K562 (cell line): ENCODE results near the gene HS2ST1. TPM values are rescaled to one million over a fixed set of nuclear protein-coding genes. Genes with fewer than 3 reads are reported as not detected.

Experiments used
- MEF2D ChIP-seq: conservative IDR thresholded peaks from 2 replicates; pipeline ENCODE4 v1.6.1; 2016; ENCODE audit warnings: low read depth, missing genetic modification characterization, missing compliant biosample characterization
- polyA plus RNA-seq, 8 experiments: library from polyadenylated mRNA; depleted of rRNA in 4 of 8; stranded (reverse) in 5 of 8; unstranded in 3 of 8; fragments of >200 nt; fragmentation: Nextera tagmentation in 2 of 8; fragmentation: Illumina TruSeq in 1 of 8; extraction: Ambion mirVana in 2 of 8; extraction: Trizol in 1 of 8; gene quantifications; 2 replicates each; pipeline versions ENCODE4 v1.2.1 to v1.2.3, GENCODE V29; 2011 to 2014; ENCODE audit warnings: inconsistent platforms in 1 of 8, missing spikeins in 1 of 8
- total RNA-seq, 7 experiments: library from RNA; depleted of rRNA in 6 of 7; stranded (reverse); fragments of >200 nt in 6 of 7; fragmentation: Illumina TruSeq in 2 of 7; extraction: Trizol in 2 of 7; gene quantifications; 2 replicates each; pipeline versions ENCODE4 v1.2.1 to v1.2.3, GENCODE V29; 2011 to 2021; ENCODE audit warnings: low replicate concordance in 1 of 7
- TF ChIP-seq, protein P1 (sequence below): fragments of 450-650 bp; IDR thresholded peaks from 2 replicates; pipeline ENCODE4 v1.6.1; 2016; ENCODE audit warnings: antibody characterized with exemption
- TF ChIP-seq, protein P2 (sequence below): sonication (generic); formaldehyde crosslinking; IDR thresholded peaks from 2 replicates; pipeline ENCODE4 v1.8.1; 2023; ENCODE audit warnings: mild to moderate bottlenecking, missing genetic modification reagents
- TF ChIP-seq, protein P3 (sequence below): fragments of 200-600 bp; sonication (generic); IDR thresholded peaks from one replicate; pipeline ENCODE4 v1.6.1; 2012; ENCODE audit warnings: mild to moderate bottlenecking, low read depth, low read length, inconsistent platforms

The HS2ST1 gene
- total and polyA plus RNA-seq, 9 of the 15 experiments (the other 6 are each of a cell fraction or from before 2014, with no cell fraction given): 7.7 to 43.3 (median 25.8) TPM

DNA sequence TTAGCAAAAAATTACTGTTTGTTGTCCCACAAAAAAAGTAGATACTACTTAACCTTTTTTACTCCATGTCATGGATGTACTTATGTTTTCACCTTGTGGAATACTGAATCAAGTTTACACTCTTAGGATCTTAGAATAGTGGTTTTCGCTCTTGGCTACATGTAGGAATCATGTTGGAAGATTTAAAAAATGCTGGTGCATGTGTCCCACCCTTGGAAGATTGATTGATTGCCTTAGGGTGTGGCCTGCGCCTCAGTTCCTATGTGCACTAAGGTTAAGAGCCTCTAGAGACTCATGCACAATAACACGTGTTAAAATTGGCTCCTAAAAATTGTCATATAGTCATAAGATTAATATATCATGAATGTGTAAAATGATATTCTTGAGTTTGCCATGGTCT lies 25.0 kb downstream of the HS2ST1 start (continued):
- TF ChIP-seq, protein P1, sequence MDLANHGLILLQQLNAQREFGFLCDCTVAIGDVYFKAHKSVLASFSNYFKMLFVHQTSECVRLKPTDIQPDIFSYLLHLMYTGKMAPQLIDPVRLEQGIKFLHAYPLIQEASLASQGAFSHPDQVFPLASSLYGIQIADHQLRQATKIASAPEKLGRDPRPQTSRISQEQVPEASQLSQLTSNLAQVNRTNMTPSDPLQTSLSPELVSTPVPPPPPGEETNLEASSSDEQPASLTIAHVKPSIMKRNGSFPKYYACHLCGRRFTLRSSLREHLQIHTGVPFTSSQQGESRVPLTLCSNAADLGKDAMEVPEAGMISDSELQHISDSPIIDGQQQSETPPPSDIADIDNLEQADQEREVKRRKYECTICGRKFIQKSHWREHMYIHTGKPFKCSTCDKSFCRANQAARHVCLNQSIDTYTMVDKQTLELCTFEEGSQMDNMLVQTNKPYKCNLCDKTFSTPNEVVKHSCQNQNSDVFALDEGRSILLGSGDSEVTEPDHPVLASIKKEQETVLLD: no peak
- 0 out of 2 replicates have a peak, but pooled peaks have one; percentile 30 for TF ChIP-seq MEF2D (tag)
- TF ChIP-seq, protein P2, sequence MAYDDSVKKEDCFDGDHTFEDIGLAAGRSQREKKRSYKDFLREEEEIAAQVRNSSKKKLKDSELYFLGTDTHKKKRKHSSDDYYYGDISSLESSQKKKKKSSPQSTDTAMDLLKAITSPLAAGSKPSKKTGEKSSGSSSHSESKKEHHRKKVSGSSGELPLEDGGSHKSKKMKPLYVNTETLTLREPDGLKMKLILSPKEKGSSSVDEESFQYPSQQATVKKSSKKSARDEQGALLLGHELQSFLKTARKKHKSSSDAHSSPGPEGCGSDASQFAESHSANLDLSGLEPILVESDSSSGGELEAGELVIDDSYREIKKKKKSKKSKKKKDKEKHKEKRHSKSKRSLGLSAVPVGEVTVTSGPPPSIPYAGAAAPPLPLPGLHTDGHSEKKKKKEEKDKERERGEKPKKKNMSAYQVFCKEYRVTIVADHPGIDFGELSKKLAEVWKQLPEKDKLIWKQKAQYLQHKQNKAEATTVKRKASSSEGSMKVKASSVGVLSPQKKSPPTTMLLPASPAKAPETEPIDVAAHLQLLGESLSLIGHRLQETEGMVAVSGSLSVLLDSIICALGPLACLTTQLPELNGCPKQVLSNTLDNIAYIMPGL: no peak
- TF ChIP-seq, protein P3, sequence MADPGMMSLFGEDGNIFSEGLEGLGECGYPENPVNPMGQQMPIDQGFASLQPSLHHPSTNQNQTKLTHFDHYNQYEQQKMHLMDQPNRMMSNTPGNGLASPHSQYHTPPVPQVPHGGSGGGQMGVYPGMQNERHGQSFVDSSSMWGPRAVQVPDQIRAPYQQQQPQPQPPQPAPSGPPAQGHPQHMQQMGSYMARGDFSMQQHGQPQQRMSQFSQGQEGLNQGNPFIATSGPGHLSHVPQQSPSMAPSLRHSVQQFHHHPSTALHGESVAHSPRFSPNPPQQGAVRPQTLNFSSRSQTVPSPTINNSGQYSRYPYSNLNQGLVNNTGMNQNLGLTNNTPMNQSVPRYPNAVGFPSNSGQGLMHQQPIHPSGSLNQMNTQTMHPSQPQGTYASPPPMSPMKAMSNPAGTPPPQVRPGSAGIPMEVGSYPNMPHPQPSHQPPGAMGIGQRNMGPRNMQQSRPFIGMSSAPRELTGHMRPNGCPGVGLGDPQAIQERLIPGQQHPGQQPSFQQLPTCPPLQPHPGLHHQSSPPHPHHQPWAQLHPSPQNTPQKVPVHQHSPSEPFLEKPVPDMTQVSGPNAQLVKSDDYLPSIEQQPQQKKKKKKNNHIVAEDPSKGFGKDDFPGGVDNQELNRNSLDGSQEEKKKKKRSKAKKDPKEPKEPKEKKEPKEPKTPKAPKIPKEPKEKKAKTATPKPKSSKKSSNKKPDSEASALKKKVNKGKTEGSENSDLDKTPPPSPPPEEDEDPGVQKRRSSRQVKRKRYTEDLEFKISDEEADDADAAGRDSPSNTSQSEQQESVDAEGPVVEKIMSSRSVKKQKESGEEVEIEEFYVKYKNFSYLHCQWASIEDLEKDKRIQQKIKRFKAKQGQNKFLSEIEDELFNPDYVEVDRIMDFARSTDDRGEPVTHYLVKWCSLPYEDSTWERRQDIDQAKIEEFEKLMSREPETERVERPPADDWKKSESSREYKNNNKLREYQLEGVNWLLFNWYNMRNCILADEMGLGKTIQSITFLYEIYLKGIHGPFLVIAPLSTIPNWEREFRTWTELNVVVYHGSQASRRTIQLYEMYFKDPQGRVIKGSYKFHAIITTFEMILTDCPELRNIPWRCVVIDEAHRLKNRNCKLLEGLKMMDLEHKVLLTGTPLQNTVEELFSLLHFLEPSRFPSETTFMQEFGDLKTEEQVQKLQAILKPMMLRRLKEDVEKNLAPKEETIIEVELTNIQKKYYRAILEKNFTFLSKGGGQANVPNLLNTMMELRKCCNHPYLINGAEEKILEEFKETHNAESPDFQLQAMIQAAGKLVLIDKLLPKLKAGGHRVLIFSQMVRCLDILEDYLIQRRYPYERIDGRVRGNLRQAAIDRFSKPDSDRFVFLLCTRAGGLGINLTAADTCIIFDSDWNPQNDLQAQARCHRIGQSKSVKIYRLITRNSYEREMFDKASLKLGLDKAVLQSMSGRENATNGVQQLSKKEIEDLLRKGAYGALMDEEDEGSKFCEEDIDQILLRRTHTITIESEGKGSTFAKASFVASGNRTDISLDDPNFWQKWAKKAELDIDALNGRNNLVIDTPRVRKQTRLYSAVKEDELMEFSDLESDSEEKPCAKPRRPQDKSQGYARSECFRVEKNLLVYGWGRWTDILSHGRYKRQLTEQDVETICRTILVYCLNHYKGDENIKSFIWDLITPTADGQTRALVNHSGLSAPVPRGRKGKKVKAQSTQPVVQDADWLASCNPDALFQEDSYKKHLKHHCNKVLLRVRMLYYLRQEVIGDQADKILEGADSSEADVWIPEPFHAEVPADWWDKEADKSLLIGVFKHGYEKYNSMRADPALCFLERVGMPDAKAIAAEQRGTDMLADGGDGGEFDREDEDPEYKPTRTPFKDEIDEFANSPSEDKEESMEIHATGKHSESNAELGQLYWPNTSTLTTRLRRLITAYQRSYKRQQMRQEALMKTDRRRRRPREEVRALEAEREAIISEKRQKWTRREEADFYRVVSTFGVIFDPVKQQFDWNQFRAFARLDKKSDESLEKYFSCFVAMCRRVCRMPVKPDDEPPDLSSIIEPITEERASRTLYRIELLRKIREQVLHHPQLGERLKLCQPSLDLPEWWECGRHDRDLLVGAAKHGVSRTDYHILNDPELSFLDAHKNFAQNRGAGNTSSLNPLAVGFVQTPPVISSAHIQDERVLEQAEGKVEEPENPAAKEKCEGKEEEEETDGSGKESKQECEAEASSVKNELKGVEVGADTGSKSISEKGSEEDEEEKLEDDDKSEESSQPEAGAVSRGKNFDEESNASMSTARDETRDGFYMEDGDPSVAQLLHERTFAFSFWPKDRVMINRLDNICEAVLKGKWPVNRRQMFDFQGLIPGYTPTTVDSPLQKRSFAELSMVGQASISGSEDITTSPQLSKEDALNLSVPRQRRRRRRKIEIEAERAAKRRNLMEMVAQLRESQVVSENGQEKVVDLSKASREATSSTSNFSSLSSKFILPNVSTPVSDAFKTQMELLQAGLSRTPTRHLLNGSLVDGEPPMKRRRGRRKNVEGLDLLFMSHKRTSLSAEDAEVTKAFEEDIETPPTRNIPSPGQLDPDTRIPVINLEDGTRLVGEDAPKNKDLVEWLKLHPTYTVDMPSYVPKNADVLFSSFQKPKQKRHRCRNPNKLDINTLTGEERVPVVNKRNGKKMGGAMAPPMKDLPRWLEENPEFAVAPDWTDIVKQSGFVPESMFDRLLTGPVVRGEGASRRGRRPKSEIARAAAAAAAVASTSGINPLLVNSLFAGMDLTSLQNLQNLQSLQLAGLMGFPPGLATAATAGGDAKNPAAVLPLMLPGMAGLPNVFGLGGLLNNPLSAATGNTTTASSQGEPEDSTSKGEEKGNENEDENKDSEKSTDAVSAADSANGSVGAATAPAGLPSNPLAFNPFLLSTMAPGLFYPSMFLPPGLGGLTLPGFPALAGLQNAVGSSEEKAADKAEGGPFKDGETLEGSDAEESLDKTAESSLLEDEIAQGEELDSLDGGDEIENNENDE: no peak
